Activated naive CD8-positive, alpha-beta T cell treated with anti-CD3 and anti-CD28 coated beads, Interleukin-2, amount 10 ng/mL, durations not matched to agents 7 days and 5 days (primary cell): ENCODE results near the gene STK35. TPM values are rescaled to one million over a fixed set of nuclear protein-coding genes. Genes with fewer than 3 reads are reported as not detected.

Experiments
- ATAC-seq: fragments of 150-1000 bp; cut with Tn5 transposase; one replicate; pipeline ENCODE4 v1.10.0; 2021; ENCODE audit warnings: low read depth, moderate library complexity
- POLR2A ChIA-PET: fragments of 350-600 bp; sonication (Branson Sonifier 250); formaldehyde crosslinking; loops from one replicate; lab custom pipeline; 2021; ENCODE audit warnings: antibody characterized with exemption; lab: Charles Lee
- DNase-seq: peaks from one replicate; pipeline ENCODE4 v3.0.0; 2021
- H3K27ac Mint-ChIP-seq: one replicate; pipeline ENCODE4 v1.8.0; 2022; ENCODE audit warnings: mild to moderate bottlenecking, mixed read lengths
- H3K27me3 Mint-ChIP-seq: one replicate; pipeline ENCODE4 v1.8.0; 2022; ENCODE audit warnings: mild to moderate bottlenecking, moderate library complexity, mixed read lengths
- H3K36me3 Mint-ChIP-seq: one replicate; pipeline ENCODE4 v1.8.0; 2021; ENCODE audit warnings: mild to moderate bottlenecking, mixed read lengths
- H3K4me1 Mint-ChIP-seq: one replicate; pipeline ENCODE4 v1.8.0; 2021; ENCODE audit warnings: mixed read lengths
- H3K4me3 Mint-ChIP-seq: one replicate; pipeline ENCODE4 v1.8.0; 2022; ENCODE audit warnings: mild to moderate bottlenecking, moderate library complexity, mixed read lengths
- H3K9me3 Mint-ChIP-seq: one replicate; pipeline ENCODE4 v1.8.0; 2021; ENCODE audit warnings: mixed read lengths
- total RNA-seq, 2 experiments: library from RNA; stranded (reverse); gene quantifications; one replicate each; pipeline ENCODE4 v1.2.3, GENCODE V29; 2021

STK35 gene
- total RNA-seq, 2 experiments from 2014 or later, result 17.0 to 18.6 TPM

DNA sequence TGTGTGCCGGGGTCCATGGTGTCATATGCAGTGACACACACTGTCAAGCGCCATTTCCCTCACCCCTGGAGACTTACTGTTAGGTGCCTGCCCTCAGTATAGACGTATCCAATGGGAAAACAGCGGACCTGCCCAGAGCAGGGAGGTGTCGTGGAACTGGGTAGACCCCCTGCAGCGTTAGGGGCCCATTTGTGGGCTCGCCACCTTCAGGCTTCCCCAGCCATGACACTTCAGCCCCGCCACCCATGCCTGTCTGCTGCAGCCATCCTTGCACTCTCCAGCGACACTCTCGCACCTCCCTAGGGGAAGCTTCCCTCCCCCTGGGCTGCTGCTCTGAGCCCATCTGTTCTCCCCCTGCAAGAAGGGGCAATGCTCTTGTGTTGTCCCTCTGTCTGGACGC is 43.2 kb downstream of the STK35 start:
- Mint-ChIP-seq H3K27me3 (no peaks in the 10 kb centered on the region), H3K4me3 (no peak overlapping the region), H3K36me3 (no peaks in the 10 kb centered on the region), H3K9me3 (no peaks in the 10 kb centered on the region), H3K27ac (no peak overlapping the region), H3K4me1 (peaks cover 12% of the 10 kb centered on the region)
- DNase-seq (no peak), ATAC-seq (no peak)
- POLR2A ChIA-PET, result no interaction called here

DNA sequence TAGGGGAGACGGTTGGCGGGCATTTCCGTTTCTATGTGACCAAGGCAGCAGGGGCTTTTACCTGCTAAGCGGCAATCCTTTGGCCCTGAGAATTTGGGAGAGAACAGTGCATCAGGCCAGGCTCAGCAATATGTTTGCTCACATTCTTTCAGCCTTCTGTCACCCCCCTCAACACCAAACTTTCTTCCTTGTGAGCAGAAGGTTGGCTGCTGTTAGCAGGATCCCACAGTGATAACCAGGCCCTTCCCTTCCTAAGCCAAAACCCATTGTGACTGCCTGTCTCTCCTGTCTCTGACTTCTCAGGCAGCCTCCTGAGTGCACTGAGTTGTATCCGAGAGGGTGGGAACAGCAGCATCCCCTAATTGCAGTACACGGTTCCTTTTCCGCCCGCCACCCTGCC is 43.7 kb downstream of the STK35 start:
- POLR2A ChIA-PET, result no interaction called here
- ATAC-seq (no peak), DNase-seq (no peak)
- H3K4me1 Mint-ChIP-seq, result peaks cover 12% of the 10 kb centered on the region
- no peaks in the 10 kb centered on the region for H3K9me3 Mint-ChIP-seq
- H3K27me3 Mint-ChIP-seq, result no peaks in the 10 kb centered on the region
- no peak overlapping the region for H3K4me3 Mint-ChIP-seq
- H3K36me3 Mint-ChIP-seq, result no peaks in the 10 kb centered on the region
- H3K27ac Mint-ChIP-seq, result no peak overlapping the region

DNA sequence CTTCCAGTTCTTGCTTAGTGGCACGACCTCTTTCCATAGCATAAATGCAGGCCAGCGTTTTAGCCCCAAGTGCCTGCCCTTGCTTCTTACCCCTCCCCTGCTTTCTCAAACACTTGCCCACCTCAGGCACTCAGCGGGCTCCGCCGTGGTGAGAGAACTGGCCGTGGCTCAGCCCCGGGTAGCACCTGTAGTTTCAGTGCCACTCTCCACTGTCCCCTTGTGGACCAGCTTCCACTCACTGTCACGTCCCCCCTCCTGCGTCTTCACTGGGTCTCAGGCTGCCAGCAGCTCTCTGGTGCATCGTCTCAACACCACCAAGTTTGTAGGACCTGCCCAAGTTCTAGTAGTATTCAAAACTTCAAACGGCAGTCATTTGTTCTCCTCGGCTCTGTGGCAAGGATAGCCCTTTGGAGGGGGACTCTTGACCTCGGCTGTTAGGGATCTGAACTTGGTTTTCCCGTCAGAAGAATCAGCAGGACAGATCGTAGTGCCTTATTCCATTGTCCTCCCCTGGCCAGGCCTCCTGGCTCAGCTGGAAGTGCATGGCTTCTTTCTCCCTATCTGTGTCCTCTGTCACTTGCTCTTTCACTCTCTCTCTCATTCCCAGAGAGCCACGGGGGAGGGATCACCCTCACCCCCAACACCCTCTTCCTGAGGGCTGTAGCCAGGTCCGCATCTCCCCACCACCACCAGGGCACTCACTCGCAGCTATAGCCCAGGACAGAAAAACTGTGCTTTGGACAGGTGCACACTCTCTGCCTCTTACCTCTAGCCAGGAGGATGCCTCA is 44.6 kb downstream of the STK35 start:
- H3K27ac Mint-ChIP-seq, result no peak overlapping the region
- ATAC-seq, result no peak
- no peak overlapping the region for H3K4me3 Mint-ChIP-seq
- POLR2A ChIA-PET, result no interaction called here
- H3K27me3 Mint-ChIP-seq, result no peaks in the 10 kb centered on the region
- no peaks in the 10 kb centered on the region for H3K9me3 Mint-ChIP-seq
- H3K36me3 Mint-ChIP-seq, result no peaks in the 10 kb centered on the region
- no peak for DNase-seq
- peaks cover 8% of the 10 kb centered on the region for H3K4me1 Mint-ChIP-seq

DNA sequence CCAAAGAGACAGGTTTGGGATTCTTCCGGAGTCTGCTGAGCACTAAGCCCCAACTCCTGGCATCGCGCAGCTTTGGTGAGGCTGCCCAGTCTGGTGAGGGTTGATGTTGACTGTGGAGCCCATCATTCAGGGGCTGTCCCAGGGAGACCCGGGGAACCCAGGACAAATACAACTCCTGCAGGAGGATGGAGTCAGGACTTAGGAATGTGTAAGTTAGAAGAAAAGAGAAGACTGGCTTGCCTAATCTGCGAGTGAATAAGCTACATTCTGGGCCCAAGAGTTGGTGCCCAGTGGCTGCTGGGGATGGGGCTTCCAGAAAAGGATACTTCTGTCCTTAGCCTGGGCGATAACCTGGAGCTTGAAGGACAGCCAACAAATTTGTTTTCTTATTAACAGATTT is 47.9 kb downstream of the STK35 start:
- Mint-ChIP-seq H3K27me3 (no peaks in the 10 kb centered on the region), H3K36me3 (no peaks in the 10 kb centered on the region), H3K4me3 (no peak overlapping the region), H3K9me3 (no peaks in the 10 kb centered on the region), H3K27ac (no peak overlapping the region), H3K4me1 (no peaks in the 10 kb centered on the region)
- no peak for DNase-seq
- no peak for ATAC-seq
- POLR2A ChIA-PET, result no interaction called here

DNA sequence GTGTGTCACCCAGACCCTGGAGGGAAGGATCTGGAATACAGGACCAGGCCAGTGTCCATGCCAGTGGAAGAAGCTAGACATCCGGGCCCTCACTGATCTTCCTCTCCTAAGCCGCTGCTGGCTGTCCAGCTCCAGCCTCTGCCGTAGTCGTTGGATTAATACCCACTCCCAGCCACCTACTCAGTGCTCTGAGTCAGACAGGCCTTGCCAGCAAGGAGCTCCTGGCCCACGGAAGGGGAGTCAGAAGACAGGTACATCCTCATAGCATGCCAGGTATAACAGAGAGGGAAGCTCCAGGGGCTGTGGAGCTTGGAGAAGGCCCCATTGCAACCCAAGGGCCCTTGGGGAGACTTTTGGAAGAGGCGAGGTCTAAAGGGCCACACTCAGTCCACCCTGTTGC is 49.0 kb downstream of the STK35 start:
- no peaks in the 10 kb centered on the region for H3K36me3 Mint-ChIP-seq
- no peaks in the 10 kb centered on the region for H3K27me3 Mint-ChIP-seq
- H3K9me3 Mint-ChIP-seq, result no peaks in the 10 kb centered on the region
- H3K4me3 Mint-ChIP-seq, result no peak overlapping the region
- H3K4me1 Mint-ChIP-seq, result no peaks in the 10 kb centered on the region
- ATAC-seq (no peak), DNase-seq (no peak)
- POLR2A ChIA-PET, result interaction anchor here (0.8 kb wide), 1 partner anchor 47 kb away, joined by 3 read pairs; no protein-coding TSS in a partner anchor
- no peak overlapping the region for H3K27ac Mint-ChIP-seq

DNA sequence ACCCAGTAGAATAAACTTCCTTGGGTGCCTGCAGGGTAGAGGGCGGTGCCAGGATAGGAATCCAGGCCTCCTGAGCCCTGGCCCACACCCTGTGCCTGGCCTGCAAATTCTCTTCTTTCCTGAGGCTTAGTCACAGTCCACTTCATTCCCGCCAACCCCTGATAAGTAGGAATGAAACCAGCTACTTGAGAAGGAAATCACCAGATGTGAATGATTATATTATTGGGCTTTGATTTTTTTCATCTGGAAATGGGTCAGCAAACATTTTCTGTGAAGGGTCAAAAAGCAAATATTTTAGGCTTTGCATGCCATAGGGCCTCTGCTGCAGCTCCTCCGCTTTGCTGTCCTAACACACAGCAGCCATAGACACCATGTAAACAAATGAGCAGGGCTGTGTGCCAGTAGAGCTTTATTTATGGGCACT is 50.2 kb downstream of the STK35 start:
- DNase-seq, result no peak
- H3K4me1 Mint-ChIP-seq, result no peaks in the 10 kb centered on the region
- ATAC-seq, result no peak
- no peaks in the 10 kb centered on the region for H3K36me3 Mint-ChIP-seq
- H3K4me3 Mint-ChIP-seq, result no peak overlapping the region
- POLR2A ChIA-PET, result no interaction called here
- H3K27me3 Mint-ChIP-seq, result no peaks in the 10 kb centered on the region
- H3K27ac Mint-ChIP-seq, result no peak overlapping the region
- no peaks in the 10 kb centered on the region for H3K9me3 Mint-ChIP-seq

DNA sequence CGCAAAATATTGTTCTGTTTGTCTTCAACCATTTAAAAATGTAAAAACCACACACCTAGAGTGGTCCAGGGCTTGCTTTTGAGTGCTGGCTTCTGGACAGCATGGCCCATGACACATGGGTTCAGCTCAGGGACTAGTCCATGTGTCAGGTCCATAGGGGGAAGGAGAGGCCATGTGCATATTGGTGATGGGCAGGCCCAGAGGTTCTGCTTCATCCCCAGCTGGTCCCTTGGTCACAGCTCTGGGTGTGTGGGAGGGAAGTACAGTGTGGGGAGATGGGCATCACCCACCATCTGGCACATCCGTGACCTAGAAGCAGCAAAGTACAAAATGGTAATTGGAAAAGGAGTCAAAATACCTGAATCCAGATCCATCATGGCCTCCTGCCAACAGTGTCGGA is 50.7 kb downstream of the STK35 start:
- Mint-ChIP-seq H3K4me3 (no peak overlapping the region), H3K9me3 (no peaks in the 10 kb centered on the region), H3K4me1 (no peaks in the 10 kb centered on the region), H3K27ac (no peak overlapping the region), H3K27me3 (no peaks in the 10 kb centered on the region), H3K36me3 (no peaks in the 10 kb centered on the region)
- ATAC-seq (no peak), DNase-seq (no peak)
- POLR2A ChIA-PET, result no interaction called here

DNA sequence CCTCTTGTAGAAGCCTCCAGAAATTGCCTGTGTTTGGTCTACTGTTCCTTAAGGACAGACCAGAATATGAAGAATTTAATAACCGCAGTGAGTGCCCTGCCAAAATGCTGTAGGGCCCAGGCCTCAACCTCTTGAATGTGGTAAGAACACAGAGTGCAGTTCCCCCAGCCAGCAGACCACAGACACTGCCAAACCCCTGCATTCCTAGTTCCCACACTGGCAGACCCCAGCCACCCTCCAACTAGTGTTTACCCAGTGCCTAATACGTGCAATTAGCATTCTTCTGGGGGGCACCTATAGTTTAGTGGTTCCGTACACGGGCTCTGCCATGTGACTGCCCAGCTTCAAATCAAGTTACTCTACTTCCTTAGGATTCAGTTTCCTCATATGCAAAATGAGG is 51.7 kb downstream of the STK35 start:
- ATAC-seq (no peak), DNase-seq (no peak)
- H3K27ac Mint-ChIP-seq, result no peak overlapping the region
- no peaks in the 10 kb centered on the region for H3K9me3 Mint-ChIP-seq
- no peaks in the 10 kb centered on the region for H3K4me1 Mint-ChIP-seq
- no peak overlapping the region for H3K4me3 Mint-ChIP-seq
- POLR2A ChIA-PET, result no interaction called here
- H3K36me3 Mint-ChIP-seq, result no peaks in the 10 kb centered on the region
- no peaks in the 10 kb centered on the region for H3K27me3 Mint-ChIP-seq

DNA sequence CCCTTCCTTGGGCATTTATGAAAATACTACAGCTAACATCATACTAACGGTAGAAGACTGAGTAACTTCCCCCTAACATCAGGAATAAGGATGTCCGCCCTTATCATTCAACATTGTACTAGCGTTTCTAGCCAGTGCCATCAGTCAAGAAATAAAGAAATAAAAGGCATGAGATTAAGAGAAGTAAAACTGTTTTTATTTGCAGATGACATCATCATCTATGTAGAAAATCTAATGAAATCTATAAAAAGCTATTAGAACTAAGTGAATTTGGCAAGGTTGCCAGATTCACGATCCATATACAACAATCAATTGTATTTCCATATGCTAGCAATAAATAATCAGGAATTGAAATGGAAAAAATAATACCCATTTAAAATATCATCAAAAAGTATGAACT is 54.6 kb downstream of the STK35 start:
- Mint-ChIP-seq H3K9me3 (no peaks in the 10 kb centered on the region), H3K27me3 (peaks cover 5% of the 10 kb centered on the region), H3K27ac (no peak overlapping the region), H3K4me1 (no peaks in the 10 kb centered on the region), H3K36me3 (no peaks in the 10 kb centered on the region), H3K4me3 (no peak overlapping the region)
- no peak for ATAC-seq
- no peak for DNase-seq
- POLR2A ChIA-PET, result no interaction called here

DNA sequence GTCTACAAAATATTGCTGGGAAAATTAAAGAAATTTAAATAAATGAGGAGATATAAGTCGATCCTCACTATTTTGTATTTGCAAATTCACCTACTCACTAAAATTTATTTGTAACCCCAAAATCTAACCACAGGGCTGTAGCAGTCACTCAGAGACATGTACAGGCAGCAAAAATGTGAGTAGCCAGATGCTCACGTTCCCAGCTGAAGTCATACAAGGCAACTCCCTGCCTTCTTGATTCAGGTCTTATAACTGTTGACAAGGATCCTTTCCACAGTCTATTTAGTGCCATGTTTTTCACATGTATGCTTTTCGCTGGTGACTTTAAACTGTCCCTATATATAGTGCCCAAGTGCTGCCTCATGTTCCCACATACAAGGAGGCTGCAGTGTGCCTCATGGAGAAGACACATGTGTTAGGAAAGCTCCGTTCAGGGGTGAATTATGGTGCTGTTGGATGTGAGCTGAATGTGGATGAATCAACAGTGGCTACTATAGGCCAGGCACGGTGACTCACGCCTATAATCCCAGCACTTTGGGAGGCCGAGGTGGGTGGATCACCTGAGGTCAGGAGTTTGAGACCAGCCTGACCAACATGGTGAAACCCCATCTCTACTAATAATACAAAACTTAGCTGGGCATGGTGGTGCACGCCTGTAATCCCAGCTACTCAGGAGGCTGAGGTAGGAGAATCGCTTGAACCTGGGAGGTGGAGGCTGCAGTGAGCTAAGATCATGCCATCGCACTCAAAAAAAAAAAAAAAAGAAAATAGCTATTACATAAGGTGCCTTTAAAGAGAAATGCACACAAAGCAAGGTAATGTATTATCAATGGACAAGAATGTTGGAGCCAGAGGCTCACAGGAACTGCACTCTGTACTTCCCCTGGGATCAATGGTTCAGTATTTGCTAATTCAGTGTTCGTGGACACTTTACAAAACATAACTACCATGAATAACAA is 55.3 kb downstream of the STK35 start:
- POLR2A ChIA-PET, result no interaction called here
- no peak for DNase-seq
- no peak overlapping the region for H3K4me3 Mint-ChIP-seq
- no peak for ATAC-seq
- H3K27me3 Mint-ChIP-seq, result peaks cover 7% of the 10 kb centered on the region
- H3K36me3 Mint-ChIP-seq, result no peaks in the 10 kb centered on the region
- no peaks in the 10 kb centered on the region for H3K4me1 Mint-ChIP-seq
- no peaks in the 10 kb centered on the region for H3K9me3 Mint-ChIP-seq
- H3K27ac Mint-ChIP-seq, result no peak overlapping the region

DNA sequence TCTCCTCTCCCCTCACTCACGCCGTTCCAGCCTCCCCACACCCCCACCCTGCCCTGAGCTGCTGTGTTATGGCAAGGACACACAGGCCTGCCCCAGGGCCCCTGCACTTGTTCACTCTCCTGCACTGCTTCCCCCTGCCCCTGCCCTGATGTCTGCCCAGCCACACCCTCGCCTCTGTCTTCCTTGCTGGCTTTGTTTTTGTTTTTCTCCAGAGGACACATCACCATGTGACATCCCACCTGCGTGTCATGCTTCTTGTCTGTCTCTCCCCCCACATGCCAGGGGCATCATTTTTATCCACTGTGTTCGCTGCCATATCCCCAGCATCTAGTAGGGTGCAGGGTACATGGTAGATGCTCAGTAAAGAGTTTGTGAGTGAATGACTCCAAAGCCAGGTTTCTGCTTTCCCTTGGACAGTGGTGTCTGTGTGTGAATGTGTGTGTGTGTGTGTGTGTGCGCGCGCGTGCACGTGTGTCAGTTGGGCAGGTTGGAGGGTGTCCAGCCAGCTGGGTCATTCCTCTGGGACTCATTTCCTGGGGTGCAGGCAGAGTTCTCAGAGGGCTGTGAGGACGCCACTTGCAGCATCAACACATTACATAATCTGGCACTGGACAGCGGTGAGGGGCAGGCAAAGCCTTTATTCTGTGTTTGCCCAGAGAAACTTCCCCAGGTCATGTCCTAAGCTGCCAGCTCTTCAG is 60.6 kb downstream of the STK35 start:
- DNase-seq, result no peak
- H3K4me1 Mint-ChIP-seq, result no peaks in the 10 kb centered on the region
- no peak for ATAC-seq
- H3K27me3 Mint-ChIP-seq, result peaks cover 7% of the 10 kb centered on the region
- no peaks in the 10 kb centered on the region for H3K36me3 Mint-ChIP-seq
- no peak overlapping the region for H3K4me3 Mint-ChIP-seq
- H3K9me3 Mint-ChIP-seq, result no peaks in the 10 kb centered on the region
- POLR2A ChIA-PET, result interaction anchor here (1.5 kb wide), 1 partner anchor 61 kb away, joined by 3 read pairs; the partner anchor contains the start of gene STK35
- no peak overlapping the region for H3K27ac Mint-ChIP-seq

DNA sequence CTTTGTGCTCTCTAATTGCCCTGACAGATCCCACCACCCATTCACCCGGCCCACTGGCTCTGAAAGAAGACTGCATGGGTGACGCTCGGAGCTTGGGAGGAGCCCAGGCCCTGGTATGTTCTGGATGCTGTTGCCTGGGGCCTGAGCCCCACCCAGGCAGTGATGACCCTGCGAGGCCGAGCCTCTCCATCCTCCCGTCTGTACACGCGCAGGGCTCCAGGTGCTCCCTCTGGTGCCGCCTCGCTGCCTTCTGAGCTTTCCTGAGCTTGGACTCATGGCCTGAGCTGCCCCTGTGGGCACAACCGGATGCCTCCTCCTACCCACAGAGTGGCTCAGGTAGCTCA is 61.2 kb downstream of the STK35 start:
- DNase-seq (no peak), ATAC-seq (no peak)
- no peak overlapping the region for H3K27ac Mint-ChIP-seq
- no peaks in the 10 kb centered on the region for H3K36me3 Mint-ChIP-seq
- H3K4me1 Mint-ChIP-seq, result no peaks in the 10 kb centered on the region
- H3K9me3 Mint-ChIP-seq, result no peaks in the 10 kb centered on the region
- POLR2A ChIA-PET, result no interaction called here
- no peak overlapping the region for H3K4me3 Mint-ChIP-seq
- H3K27me3 Mint-ChIP-seq, result peaks cover 7% of the 10 kb centered on the region

DNA sequence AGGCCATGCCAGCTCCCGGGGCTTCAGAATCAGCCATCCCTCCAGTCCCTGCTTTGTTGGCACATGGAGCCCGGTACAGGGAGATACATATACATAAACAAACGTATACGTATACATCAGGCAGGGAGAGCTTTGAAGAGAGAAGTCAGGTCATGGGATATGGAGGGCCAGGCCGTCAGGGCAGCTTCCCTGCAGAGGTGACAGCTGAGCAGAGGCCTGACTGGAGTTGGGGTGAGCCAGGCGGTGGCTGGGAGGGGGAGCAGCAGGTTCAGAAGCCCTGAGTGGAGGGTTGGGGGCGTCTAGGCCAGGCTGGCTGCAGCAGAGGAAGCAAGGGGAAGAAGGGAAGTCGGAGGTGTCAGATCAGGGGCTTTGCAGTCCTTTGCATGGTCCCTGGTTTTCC is 61.7 kb downstream of the STK35 start:
- no peak for ATAC-seq
- POLR2A ChIA-PET, result no interaction called here
- no peak for DNase-seq
- Mint-ChIP-seq H3K9me3 (no peaks in the 10 kb centered on the region), H3K27me3 (peaks cover 7% of the 10 kb centered on the region), H3K4me1 (no peaks in the 10 kb centered on the region), H3K36me3 (no peaks in the 10 kb centered on the region), H3K4me3 (no peak overlapping the region), H3K27ac (no peak overlapping the region)
